SK-N-SH (cell line): Measurements from ENCODE around the gene CIT.

Source experiments
- EZH2phosphoT487 ChIP-seq: fragments of 200-600 bp; sonication (generic); IDR thresholded peaks from 2 replicates; pipeline ENCODE4 v1.6.1; 2017; ENCODE audit warnings: low read depth, mixed run types, mild to moderate bottlenecking, antibody characterized with exemption, moderate library complexity, borderline replicate concordance
- JUND ChIP-seq: IDR thresholded peaks from 2 replicates; pipeline ENCODE4 v1.4.0; 2012
- POLR2AphosphoS5 ChIP-seq: IDR thresholded peaks from 2 replicates; pipeline ENCODE4 v1.6.1; 2012; ENCODE audit warnings: low read depth, low read length

- TF ChIP-seq JUND (no peak), EZH2phosphoT487 (no peak), POLR2AphosphoS5 (no peak)
Observed at GRCh38 chr12:119725523-119725922, 151.6 kb downstream of the CIT start.
